ENCODE results near the gene FCER1G.
A peak's percentile ranks its signal among the peaks of the same experiment; 100 is the strongest.

DNA sequence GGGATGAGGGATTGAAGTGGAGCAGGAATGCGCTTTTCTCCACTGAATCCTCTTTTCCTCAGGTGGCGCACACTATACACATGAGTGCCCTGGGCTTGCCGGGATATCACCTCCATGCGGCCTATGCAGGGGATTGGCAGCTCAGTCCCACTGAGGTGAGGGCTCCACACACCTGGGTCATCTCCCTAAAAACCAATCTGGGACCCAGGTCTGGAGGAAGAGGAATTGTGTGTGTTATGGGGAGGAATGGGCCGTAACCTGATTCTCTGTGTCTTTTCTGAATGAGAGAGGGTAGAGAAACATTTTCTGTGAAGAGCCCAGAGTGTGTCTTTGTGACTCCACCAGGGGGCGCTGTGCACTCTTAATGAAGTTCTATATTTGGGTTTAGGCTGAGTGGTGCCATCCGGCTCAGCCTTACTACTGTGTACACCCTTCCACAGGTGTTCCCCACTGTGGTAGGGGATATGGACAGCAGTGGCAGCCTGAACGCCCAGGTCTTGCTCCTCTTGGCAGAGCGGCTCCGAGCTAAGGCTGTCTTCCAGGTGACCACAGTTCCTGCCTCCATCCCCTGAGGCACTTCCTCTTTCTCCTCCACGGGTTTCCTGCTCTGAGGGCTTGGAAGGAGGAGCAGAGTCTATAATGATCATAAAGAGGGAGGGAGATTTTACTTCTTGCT lies 12.2 kb downstream of the FCER1G start:
- TF ChIP-seq, protein P1, sequence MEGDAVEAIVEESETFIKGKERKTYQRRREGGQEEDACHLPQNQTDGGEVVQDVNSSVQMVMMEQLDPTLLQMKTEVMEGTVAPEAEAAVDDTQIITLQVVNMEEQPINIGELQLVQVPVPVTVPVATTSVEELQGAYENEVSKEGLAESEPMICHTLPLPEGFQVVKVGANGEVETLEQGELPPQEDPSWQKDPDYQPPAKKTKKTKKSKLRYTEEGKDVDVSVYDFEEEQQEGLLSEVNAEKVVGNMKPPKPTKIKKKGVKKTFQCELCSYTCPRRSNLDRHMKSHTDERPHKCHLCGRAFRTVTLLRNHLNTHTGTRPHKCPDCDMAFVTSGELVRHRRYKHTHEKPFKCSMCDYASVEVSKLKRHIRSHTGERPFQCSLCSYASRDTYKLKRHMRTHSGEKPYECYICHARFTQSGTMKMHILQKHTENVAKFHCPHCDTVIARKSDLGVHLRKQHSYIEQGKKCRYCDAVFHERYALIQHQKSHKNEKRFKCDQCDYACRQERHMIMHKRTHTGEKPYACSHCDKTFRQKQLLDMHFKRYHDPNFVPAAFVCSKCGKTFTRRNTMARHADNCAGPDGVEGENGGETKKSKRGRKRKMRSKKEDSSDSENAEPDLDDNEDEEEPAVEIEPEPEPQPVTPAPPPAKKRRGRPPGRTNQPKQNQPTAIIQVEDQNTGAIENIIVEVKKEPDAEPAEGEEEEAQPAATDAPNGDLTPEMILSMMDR (conservative IDR thresholded peaks at IDR 0.05; ENCODE audit: low read depth, low read length) = peak; percentile 99
- TF ChIP-seq EZH2 (IDR thresholded peaks at IDR 0.05; ENCODE audit: low read length, unreplicated experiment) = no peak
